Effector memory CD8-positive, alpha-beta T cell (primary cell): ENCODE results near the gene NECAB2.

Experiments
- ATAC-seq: fragments of 150-1000 bp; cut with Tn5 transposase; replicated peaks from 2 replicates; pipeline ENCODE4 v1.10.0; 2021; ENCODE audit warnings: mild to moderate bottlenecking, moderate library complexity
- DNase-seq, 3 experiments: peaks; one replicate each; pipeline ENCODE4 v3.0.0; 2021
- H3K27ac Mint-ChIP-seq, 2 donors: one replicate each; pipeline ENCODE4 v1.8.0; 2022; ENCODE audit warnings: mild to moderate bottlenecking in 2 of 2, mixed read lengths in 2 of 2, moderate library complexity in 2 of 2
- H3K27me3 Mint-ChIP-seq, 2 donors: one replicate each; pipeline ENCODE4 v1.8.0; 2022; ENCODE audit warnings: mixed read lengths in 2 of 2
- H3K36me3 Mint-ChIP-seq: one replicate; pipeline ENCODE4 v1.8.0; 2022; ENCODE audit warnings: mild to moderate bottlenecking, moderate library complexity, mixed read lengths; ENCODE audit not compliant: insufficient read depth
- H3K4me1 Mint-ChIP-seq, 2 donors: one replicate each; pipeline ENCODE4 v1.8.0; 2022; ENCODE audit warnings: low read depth in 2 of 2, mixed read lengths in 2 of 2
- H3K4me3 Mint-ChIP-seq, 2 donors: one replicate each; pipeline ENCODE4 v1.8.0; 2022; ENCODE audit warnings: mild to moderate bottlenecking in 2 of 2, mixed read lengths in 2 of 2, moderate library complexity in 2 of 2
- H3K9me3 Mint-ChIP-seq, 2 donors: one replicate each; pipeline ENCODE4 v1.8.0; 2022; ENCODE audit warnings: mixed read lengths in 2 of 2

The NECAB2 gene

DNA sequence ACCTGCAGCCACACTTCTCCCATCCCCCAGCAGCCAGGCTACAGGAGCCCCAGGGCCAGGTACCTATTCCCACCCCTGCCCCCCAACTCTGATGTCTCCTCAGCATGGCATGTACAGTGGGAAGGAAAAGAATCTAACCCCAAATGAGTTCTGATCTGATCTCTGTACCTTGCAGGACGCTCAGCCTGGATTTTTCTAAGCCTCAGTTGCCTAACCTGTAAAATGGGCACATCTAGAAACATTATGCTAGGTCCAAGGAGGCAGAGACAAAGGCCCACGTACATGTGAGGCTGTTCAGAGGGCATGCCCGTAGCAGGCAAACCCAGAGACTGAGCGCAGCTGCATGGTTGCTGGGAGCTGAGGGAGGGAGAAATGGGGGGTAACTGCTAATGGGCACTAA, 39.5 kb downstream of the NECAB2 start:
- Mint-ChIP-seq H3K36me3 (peaks cover 4% of the 10 kb centered on the region), H3K27ac (no peak overlapping the region), H3K4me3 (no peak overlapping the region), H3K27me3 (peaks cover 8 to 71% of the 10 kb centered on the region in 2 donors), H3K4me1 (no peaks in the 10 kb centered on the region), H3K9me3 (no peaks in the 10 kb centered on the region)
- no peak for ATAC-seq
- no peak for DNase-seq

DNA sequence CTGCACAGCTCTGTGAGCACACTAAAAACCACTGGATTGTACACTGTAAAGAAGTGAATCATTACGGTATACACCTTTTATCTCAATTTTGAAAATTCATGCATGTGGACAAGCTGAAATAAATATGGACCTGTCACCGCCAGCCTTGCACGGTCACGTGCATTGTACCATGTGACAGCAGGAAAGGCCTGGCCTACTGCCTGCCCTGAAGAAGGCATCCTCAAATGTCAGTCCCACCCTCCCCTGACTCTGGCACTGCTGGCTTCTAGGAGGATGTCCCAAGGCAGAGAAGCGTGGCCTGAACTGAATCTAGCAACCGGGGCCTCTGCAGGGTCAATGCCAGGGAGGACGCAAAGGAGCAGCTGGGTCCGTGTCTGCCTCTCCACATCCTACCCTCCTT, 39.9 kb downstream of the NECAB2 start:
- no peak for ATAC-seq
- Mint-ChIP-seq H3K4me3 (no peak overlapping the region), H3K4me1 (no peaks in the 10 kb centered on the region), H3K36me3 (peaks cover 4% of the 10 kb centered on the region), H3K27me3 (peaks cover 3 to 68% of the 10 kb centered on the region in 2 donors), H3K9me3 (no peaks in the 10 kb centered on the region), H3K27ac (no peak overlapping the region)
- DNase-seq = no peak

- Mint-ChIP-seq H3K4me1 (peaks cover 2 to 4% of the 10 kb centered on the region in 2 donors), H3K27ac (no peak overlapping the region), H3K9me3 (peaks cover 0 to under 1% of the 10 kb centered on the region in 2 donors), H3K27me3 (peaks cover 0 to 60% of the 10 kb centered on the region in 2 donors), H3K4me3 (no peak overlapping the region), H3K36me3 (no peaks in the 10 kb centered on the region)
- ATAC-seq = no peak
- DNase-seq = no peak
These were observed 41.2 kb downstream of the NECAB2 start for GRCh38 chr16:84009282-84009681.

- Mint-ChIP-seq H3K27me3 (peaks cover 0 to 43% of the 10 kb centered on the region in 2 donors), H3K36me3 (no peaks in the 10 kb centered on the region), H3K27ac (no peak overlapping the region), H3K9me3 (peaks cover 4 to 13% of the 10 kb centered on the region in 2 donors), H3K4me1 (peaks cover 6 to 9% of the 10 kb centered on the region in 2 donors), H3K4me3 (peak overlapping the region in 1 of 2 donors; percentile 51)
- peak in 2 of 3 experiments; percentile 2 to 26 for DNase-seq
- peak; percentile 59 for ATAC-seq
These were observed 45.9 kb downstream of the NECAB2 start for GRCh38 chr16:84013787-84014569.

GRCh38 chr16:84014570-84015327, 46.7 kb downstream of the NECAB2 start:
- Mint-ChIP-seq H3K4me1 (peaks cover 6 to 9% of the 10 kb centered on the region in 2 donors), H3K27me3 (peaks cover 0 to 50% of the 10 kb centered on the region in 2 donors), H3K9me3 (peaks cover 5 to 13% of the 10 kb centered on the region in 2 donors), H3K36me3 (no peaks in the 10 kb centered on the region), H3K4me3 (peak overlapping the region in 1 of 2 donors; percentile 51), H3K27ac (no peak overlapping the region)
- no peak for DNase-seq
- no peak for ATAC-seq

DNA sequence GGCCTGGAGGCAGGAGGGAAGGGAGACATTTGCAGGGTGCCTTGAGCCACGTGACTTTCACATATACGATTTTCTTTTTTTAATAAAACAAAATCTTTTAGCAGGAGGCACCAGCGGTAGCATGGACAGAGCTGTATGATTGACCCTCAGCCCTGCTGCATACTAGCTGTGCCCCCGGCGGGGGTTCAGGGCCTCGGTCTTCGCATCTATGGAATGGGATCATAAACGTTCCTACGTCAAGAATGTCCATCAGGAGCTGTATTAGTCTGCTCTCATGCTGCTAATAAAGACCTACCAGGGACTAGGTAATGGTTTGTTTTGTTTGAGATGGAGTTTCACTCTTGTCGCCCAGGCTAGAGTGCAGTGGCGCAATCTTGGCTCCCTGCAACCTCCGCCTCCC, 47.4 kb downstream of the NECAB2 start:
- Mint-ChIP-seq H3K4me3 (no peak overlapping the region), H3K9me3 (peaks cover 5 to 13% of the 10 kb centered on the region in 2 donors), H3K27me3 (peaks cover 0 to 45% of the 10 kb centered on the region in 2 donors), H3K27ac (no peak overlapping the region), H3K36me3 (no peaks in the 10 kb centered on the region), H3K4me1 (peaks cover 6 to 9% of the 10 kb centered on the region in 2 donors)
- DNase-seq (no peak), ATAC-seq (no peak)

DNA sequence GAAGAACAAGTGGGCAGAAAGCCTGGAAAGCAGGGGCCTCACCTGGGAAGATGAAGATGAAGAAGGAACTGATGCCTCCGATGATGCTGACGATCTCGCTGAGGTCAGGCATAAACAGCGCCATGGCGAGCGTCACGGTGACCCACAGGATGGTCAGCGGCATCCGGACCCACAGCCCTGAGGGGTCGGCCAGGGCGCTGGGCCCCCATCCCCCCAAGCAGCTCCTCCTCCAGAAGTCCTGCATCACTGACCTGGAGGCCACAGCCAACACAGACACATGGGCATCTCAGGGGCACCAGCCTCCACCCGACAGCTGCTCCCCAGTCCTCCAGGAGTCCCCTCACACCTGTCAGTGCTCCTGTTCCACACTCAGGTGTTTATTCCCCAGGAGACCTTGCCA, 48.4 kb downstream of the NECAB2 start:
- Mint-ChIP-seq H3K9me3 (peaks cover 8 to 16% of the 10 kb centered on the region in 2 donors), H3K27me3 (peaks cover 0 to 43% of the 10 kb centered on the region in 2 donors), H3K36me3 (no peaks in the 10 kb centered on the region), H3K4me3 (no peak overlapping the region), H3K27ac (no peak overlapping the region), H3K4me1 (peaks cover 6 to 9% of the 10 kb centered on the region in 2 donors)
- ATAC-seq (no peak), DNase-seq (no peak)

DNA sequence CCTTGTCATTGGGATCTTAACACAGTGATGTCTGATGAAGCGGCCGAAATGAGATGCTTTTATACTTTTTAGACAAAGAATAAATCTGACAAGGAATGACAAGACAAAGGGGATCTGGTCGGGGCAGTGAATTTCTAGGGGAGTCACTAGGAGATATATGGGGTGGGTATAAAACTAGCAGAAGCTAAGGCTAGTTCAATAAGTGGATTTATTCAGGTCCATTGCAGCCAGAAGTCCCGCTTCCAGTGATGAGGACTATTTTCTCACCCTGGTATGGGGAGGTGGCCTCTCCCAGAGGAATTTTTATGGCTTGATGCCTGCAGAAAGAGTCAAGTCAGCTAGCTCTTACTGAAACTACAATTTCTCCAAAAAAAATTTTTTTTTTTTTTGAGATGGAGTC, 50.7 kb downstream of the NECAB2 start:
- peaks cover 6 to 9% of the 10 kb centered on the region in 2 donors for H3K4me1 Mint-ChIP-seq
- H3K27ac Mint-ChIP-seq = no peak overlapping the region
- no peak for ATAC-seq
- H3K27me3 Mint-ChIP-seq = peaks cover 0 to 46% of the 10 kb centered on the region in 2 donors
- no peaks in the 10 kb centered on the region for H3K36me3 Mint-ChIP-seq
- no peak overlapping the region for H3K4me3 Mint-ChIP-seq
- H3K9me3 Mint-ChIP-seq = peaks cover 10 to 20% of the 10 kb centered on the region in 2 donors
- DNase-seq = no peak

DNA sequence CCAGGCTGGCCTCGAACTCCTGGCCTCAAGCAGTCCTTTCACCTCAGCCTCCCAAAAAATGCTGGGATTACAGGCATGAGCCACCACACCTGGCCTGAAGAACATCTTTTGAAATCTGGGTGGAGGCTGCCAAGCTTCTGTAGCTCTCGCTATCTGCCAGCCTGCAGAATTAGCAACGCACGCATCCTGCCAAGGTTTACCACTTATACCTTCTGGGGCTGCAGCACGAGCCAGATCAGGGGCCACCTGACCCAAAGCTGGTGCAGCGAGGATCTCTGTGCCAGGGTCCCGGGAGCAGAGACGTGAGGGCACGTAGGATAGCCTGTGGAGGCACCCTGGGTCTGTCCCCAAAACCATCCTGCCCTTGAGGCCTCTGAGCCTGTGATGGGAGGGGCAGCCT, 52.3 kb downstream of the NECAB2 start:
- no peak for ATAC-seq
- Mint-ChIP-seq H3K36me3 (no peaks in the 10 kb centered on the region), H3K9me3 (peaks cover 6 to 13% of the 10 kb centered on the region in 2 donors), H3K4me3 (no peak overlapping the region), H3K4me1 (no peaks in the 10 kb centered on the region), H3K27me3 (peaks cover 0 to 44% of the 10 kb centered on the region in 2 donors), H3K27ac (no peak overlapping the region)
- no peak for DNase-seq

GRCh38 chr16:84021488-84021887, 53.4 kb downstream of the NECAB2 start:
- ATAC-seq = no peak
- Mint-ChIP-seq H3K9me3 (peaks cover 6 to 13% of the 10 kb centered on the region in 2 donors), H3K4me3 (no peak overlapping the region), H3K4me1 (no peaks in the 10 kb centered on the region), H3K27ac (no peak overlapping the region), H3K27me3 (peaks cover 4 to 55% of the 10 kb centered on the region in 2 donors), H3K36me3 (no peaks in the 10 kb centered on the region)
- DNase-seq = no peak

DNA sequence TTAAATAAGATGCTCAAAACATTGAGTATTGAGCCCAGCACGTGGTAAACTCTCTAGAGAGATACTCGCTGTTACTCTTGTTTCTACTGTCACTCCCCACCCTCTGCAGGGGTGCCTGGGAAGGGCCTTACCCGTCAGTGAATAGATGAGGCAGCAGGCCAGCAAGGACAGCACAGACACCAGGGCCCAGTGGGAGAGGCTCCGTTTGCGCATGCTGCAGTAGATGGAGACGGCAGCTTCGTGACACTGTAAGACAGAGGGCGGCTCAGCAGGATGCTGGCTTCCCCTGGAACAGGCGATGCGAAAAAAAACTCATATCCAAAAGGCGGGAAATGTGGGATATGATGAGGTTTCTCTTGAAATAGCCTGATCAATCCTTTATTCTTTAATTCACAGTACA, 54.6 kb downstream of the NECAB2 start:
- H3K9me3 Mint-ChIP-seq = peaks cover 6 to 13% of the 10 kb centered on the region in 2 donors
- ATAC-seq (no peak), DNase-seq (no peak)
- H3K4me1 Mint-ChIP-seq = no peaks in the 10 kb centered on the region
- no peaks in the 10 kb centered on the region for H3K36me3 Mint-ChIP-seq
- H3K4me3 Mint-ChIP-seq = no peak overlapping the region
- H3K27ac Mint-ChIP-seq = no peak overlapping the region
- peaks cover 12 to 60% of the 10 kb centered on the region in 2 donors for H3K27me3 Mint-ChIP-seq

- Mint-ChIP-seq H3K4me1 (peaks cover 4 to 6% of the 10 kb centered on the region in 2 donors), H3K27ac (no peak overlapping the region)
- DNase-seq = no peak
These were observed 56.8 kb downstream of the NECAB2 start for GRCh38 chr16:84024854-84025253.

DNA sequence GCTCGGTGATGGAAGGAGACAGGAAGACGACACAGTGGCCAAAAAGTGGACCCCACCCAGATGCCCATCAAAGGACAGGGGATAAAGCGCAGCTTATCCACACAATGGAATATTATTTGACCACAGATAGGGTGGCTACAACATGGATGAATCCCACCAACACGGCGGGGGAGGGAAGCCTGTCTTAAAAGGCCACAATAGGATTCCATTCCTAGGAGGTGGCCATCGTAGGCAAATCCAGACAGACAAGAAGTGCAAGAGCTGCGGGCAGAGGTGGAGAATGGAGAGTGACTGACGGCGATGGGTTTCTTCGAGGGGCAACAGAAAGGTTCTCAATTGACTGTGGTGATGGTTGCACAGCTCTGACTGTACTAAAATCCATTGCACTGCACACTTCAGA, 58.6 kb downstream of the NECAB2 start:
- Mint-ChIP-seq H3K27ac (no peak overlapping the region), H3K36me3 (no peaks in the 10 kb centered on the region), H3K27me3 (peaks cover 27 to 81% of the 10 kb centered on the region in 2 donors), H3K4me1 (peaks cover 4 to 6% of the 10 kb centered on the region in 2 donors), H3K9me3 (peaks cover under 1 to 3% of the 10 kb centered on the region in 2 donors), H3K4me3 (no peak overlapping the region)
- ATAC-seq (no peak), DNase-seq (no peak)

More at GRCh38 chr16:84024854-84025253, 56.8 kb downstream of the NECAB2 start:
- peaks cover 5 to 7% of the 10 kb centered on the region in 2 donors for H3K9me3 Mint-ChIP-seq
- peaks cover 19 to 74% of the 10 kb centered on the region in 2 donors for H3K27me3 Mint-ChIP-seq
- no peak overlapping the region for H3K4me3 Mint-ChIP-seq
- H3K36me3 Mint-ChIP-seq = no peaks in the 10 kb centered on the region
- ATAC-seq = no peak
